ENCODE data around the gene ABCA13. TPM values are rescaled to one million over a fixed set of nuclear protein-coding genes. Genes with fewer than 3 reads are reported as not detected.

ABCA13 gene
- total RNA-seq, 1 experiment from 2014 or later, result not detected

DNA sequence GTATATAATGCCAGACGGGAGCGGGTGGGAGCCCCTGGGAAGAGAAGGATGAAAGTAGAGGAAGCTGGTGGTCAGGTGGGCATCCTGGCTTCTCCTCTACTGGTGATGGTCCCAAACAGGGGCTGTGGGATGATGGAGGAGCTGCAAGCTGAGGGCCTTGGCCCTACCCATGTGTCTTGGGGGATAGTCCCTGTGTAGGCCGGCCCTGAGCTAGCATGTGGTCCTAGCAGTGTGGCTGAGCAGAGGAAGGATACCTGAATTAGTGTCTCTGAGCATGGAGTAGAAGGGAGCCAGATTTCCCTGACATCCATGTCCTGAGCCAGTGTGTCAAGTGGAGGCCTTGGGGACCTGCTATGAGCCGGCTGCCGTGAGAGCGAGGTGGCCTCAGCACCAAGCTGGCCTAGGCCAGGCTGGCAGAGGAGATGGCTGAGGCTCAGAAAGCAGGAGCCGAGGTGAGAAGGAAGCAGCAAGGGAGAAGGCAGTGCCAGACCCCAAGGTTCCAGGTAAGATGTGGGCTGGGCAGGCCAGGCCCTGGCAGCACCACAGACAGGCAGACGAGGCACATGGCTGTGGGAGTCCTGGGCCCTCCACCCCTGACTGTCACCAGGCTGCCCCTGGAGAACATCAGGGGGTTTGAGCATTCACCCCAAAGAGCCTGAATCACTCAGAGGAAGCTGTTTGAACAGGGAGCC lies 150.2 kb downstream of the ABCA13 start:
- no peak for DNase-seq (ENCODE audit: low read depth, low spot score)
- TF ChIP-seq, protein P1, sequence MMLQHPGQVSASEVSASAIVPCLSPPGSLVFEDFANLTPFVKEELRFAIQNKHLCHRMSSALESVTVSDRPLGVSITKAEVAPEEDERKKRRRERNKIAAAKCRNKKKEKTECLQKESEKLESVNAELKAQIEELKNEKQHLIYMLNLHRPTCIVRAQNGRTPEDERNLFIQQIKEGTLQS (IDR thresholded peaks at IDR 0.05), result no peak
- TF ChIP-seq, protein P2, sequence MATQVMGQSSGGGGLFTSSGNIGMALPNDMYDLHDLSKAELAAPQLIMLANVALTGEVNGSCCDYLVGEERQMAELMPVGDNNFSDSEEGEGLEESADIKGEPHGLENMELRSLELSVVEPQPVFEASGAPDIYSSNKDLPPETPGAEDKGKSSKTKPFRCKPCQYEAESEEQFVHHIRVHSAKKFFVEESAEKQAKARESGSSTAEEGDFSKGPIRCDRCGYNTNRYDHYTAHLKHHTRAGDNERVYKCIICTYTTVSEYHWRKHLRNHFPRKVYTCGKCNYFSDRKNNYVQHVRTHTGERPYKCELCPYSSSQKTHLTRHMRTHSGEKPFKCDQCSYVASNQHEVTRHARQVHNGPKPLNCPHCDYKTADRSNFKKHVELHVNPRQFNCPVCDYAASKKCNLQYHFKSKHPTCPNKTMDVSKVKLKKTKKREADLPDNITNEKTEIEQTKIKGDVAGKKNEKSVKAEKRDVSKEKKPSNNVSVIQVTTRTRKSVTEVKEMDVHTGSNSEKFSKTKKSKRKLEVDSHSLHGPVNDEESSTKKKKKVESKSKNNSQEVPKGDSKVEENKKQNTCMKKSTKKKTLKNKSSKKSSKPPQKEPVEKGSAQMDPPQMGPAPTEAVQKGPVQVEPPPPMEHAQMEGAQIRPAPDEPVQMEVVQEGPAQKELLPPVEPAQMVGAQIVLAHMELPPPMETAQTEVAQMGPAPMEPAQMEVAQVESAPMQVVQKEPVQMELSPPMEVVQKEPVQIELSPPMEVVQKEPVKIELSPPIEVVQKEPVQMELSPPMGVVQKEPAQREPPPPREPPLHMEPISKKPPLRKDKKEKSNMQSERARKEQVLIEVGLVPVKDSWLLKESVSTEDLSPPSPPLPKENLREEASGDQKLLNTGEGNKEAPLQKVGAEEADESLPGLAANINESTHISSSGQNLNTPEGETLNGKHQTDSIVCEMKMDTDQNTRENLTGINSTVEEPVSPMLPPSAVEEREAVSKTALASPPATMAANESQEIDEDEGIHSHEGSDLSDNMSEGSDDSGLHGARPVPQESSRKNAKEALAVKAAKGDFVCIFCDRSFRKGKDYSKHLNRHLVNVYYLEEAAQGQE (IDR thresholded peaks at IDR 0.05; ENCODE audit: low read depth), result no peak
- TF ChIP-seq SP1 (IDR thresholded peaks at IDR 0.05; ENCODE audit: low read depth), result no peak
- TF ChIP-seq, protein P3, sequence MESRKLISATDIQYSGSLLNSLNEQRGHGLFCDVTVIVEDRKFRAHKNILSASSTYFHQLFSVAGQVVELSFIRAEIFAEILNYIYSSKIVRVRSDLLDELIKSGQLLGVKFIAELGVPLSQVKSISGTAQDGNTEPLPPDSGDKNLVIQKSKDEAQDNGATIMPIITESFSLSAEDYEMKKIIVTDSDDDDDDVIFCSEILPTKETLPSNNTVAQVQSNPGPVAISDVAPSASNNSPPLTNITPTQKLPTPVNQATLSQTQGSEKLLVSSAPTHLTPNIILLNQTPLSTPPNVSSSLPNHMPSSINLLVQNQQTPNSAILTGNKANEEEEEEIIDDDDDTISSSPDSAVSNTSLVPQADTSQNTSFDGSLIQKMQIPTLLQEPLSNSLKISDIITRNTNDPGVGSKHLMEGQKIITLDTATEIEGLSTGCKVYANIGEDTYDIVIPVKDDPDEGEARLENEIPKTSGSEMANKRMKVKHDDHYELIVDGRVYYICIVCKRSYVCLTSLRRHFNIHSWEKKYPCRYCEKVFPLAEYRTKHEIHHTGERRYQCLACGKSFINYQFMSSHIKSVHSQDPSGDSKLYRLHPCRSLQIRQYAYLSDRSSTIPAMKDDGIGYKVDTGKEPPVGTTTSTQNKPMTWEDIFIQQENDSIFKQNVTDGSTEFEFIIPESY (IDR thresholded peaks at IDR 0.05; ENCODE audit: extremely low read depth, insufficient replicate concordance, low read length), result no peak
- TF ChIP-seq TCF7L2 (IDR thresholded peaks at IDR 0.05; ENCODE audit: borderline replicate concordance, extremely low read depth, insufficient read depth, insufficient read length), result no peak
- TF ChIP-seq EZH2 (IDR thresholded peaks at IDR 0.05), result no peak
- no peak for TF ChIP-seq POLR2A (IDR thresholded peaks at IDR 0.05; ENCODE audit: borderline replicate concordance, extremely low read depth, insufficient read depth, insufficient read length)
- TF ChIP-seq, protein P4, sequence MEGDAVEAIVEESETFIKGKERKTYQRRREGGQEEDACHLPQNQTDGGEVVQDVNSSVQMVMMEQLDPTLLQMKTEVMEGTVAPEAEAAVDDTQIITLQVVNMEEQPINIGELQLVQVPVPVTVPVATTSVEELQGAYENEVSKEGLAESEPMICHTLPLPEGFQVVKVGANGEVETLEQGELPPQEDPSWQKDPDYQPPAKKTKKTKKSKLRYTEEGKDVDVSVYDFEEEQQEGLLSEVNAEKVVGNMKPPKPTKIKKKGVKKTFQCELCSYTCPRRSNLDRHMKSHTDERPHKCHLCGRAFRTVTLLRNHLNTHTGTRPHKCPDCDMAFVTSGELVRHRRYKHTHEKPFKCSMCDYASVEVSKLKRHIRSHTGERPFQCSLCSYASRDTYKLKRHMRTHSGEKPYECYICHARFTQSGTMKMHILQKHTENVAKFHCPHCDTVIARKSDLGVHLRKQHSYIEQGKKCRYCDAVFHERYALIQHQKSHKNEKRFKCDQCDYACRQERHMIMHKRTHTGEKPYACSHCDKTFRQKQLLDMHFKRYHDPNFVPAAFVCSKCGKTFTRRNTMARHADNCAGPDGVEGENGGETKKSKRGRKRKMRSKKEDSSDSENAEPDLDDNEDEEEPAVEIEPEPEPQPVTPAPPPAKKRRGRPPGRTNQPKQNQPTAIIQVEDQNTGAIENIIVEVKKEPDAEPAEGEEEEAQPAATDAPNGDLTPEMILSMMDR (IDR thresholded peaks at IDR 0.05 in 2 of 3, conservative IDR thresholded peaks at IDR 0.05 in 1 of 3; ENCODE audit: borderline replicate concordance in 1 of 3, insufficient read depth in 1 of 3, low read depth in 2 of 3, low read length in 2 of 3), result no peak
- TF ChIP-seq JUND (IDR thresholded peaks at IDR 0.05), result no peak
- TF ChIP-seq ZNF274 (IDR thresholded peaks at IDR 0.05; ENCODE audit: low read depth, low read length), result no peak
- TF ChIP-seq YY1 (IDR thresholded peaks at IDR 0.05; ENCODE audit: extremely low read depth, insufficient replicate concordance, low read depth, low read length), result no peak
- TF ChIP-seq, protein P5, sequence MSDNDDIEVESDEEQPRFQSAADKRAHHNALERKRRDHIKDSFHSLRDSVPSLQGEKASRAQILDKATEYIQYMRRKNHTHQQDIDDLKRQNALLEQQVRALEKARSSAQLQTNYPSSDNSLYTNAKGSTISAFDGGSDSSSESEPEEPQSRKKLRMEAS (IDR thresholded peaks at IDR 0.05), result no peak
- TF ChIP-seq ZFX (IDR thresholded peaks at IDR 0.05), result no peak
- no peak for TF ChIP-seq FOSL1 (IDR thresholded peaks at IDR 0.05; ENCODE audit: low read depth)
- no peak for TF ChIP-seq EGR1 (IDR thresholded peaks at IDR 0.05; ENCODE audit: low read depth)
- no peak for TF ChIP-seq SIN3A (IDR thresholded peaks at IDR 0.05; ENCODE audit: low read depth)
- no peak for TF ChIP-seq POLR2AphosphoS5 (IDR thresholded peaks at IDR 0.05; ENCODE audit: low read depth, low read length)
- no peaks in the 10 kb centered on the region for H3K36me3 ChIP-seq (ENCODE audit: control insufficient read depth in 1 of 2, insufficient read depth in 2 of 2, low read length in 2 of 2)
- intact Hi-C loops (cut with micrococcal nuclease), result no loop called here
- no peaks in the 10 kb centered on the region for H3K4me1 ChIP-seq (ENCODE audit: control insufficient read depth in 1 of 2, insufficient read depth in 2 of 2, low read length in 2 of 2)
- no peak overlapping the region for H3K4me3 ChIP-seq (replicated peaks in 1 of 2; ENCODE audit: low read depth in 1 of 2, low read length in 2 of 2)
- ChIA-PET POLR2A (no interaction called here), CTCF (no interaction called here), RAD21 (ENCODE audit: low non-redundant PET in 1 of 2, low total read pairs in 2 of 2, uncharacterized antibody in 2 of 2, unreplicated experiment in 2 of 2) (no interaction called here)
- no peaks in the 10 kb centered on the region for H3K79me2 ChIP-seq (ENCODE audit: insufficient read depth, low read length)
- H3K9ac ChIP-seq (ENCODE audit: low read length), result no peak overlapping the region
- BruUV-seq (replicated peaks), result no TSS peak
- H4K20me1 ChIP-seq (ENCODE audit: insufficient read depth), result no peaks in the 10 kb centered on the region
- H3K9me2 ChIP-seq (ENCODE audit: insufficient read depth), result no peaks in the 10 kb centered on the region
- H2AFZ ChIP-seq (ENCODE audit: low read depth, low read length, poor library complexity, severe bottlenecking), result no peak overlapping the region
- H3K27ac ChIP-seq (ENCODE audit: low read depth, low read length), result no peak overlapping the region
- no peaks in the 10 kb centered on the region for H3K27me3 ChIP-seq (ENCODE audit: insufficient read depth, low read length)
- peaks cover 0 to 7% of the 10 kb centered on the region in 2 experiments; a peak in 1 of 4 replicates for H3K9me3 ChIP-seq (ENCODE audit: control insufficient read depth in 1 of 2, insufficient read depth in 1 of 2, low read depth in 1 of 2, low read length in 2 of 2)
- no peak for ATAC-seq
- no peak overlapping the region for H3K4me2 ChIP-seq (ENCODE audit: low read length)
